HepG2 (cell line): ENCODE measurements around the gene NME7. TPM values are rescaled to one million over a fixed set of nuclear protein-coding genes. Genes with fewer than 3 reads are reported as not detected.
A peak's percentile ranks its signal among the peaks of the same experiment; 100 is the strongest.

ENCODE experiments used
- AHR ChIP-seq: IDR thresholded peaks from 2 replicates; pipeline ENCODE4 v1.6.1; 2018; ENCODE audit warnings: missing genetic modification reagents, missing compliant biosample characterization
- BRF2 ChIP-seq: sonication (generic); formaldehyde crosslinking; IDR thresholded peaks from 2 replicates; pipeline ENCODE4 v1.8.1; 2022; ENCODE audit warnings: mild to moderate bottlenecking, missing genetic modification reagents
- CBX5 ChIP-seq: sonication (generic); formaldehyde crosslinking; IDR thresholded peaks from 2 replicates; pipeline ENCODE4 v1.4.0; 2020; ENCODE audit warnings: missing genetic modification reagents, borderline replicate concordance
- CHCHD3 ChIP-seq: sonication (generic); formaldehyde crosslinking; IDR thresholded peaks from 2 replicates; pipeline ENCODE4 v1.8.0; 2022; ENCODE audit warnings: mild to moderate bottlenecking, missing genetic modification reagents, moderate library complexity
- CHD4 ChIP-seq: fragments of 200-600 bp; sonication (generic); IDR thresholded peaks from 2 replicates; pipeline ENCODE4 v1.7.0; 2017; ENCODE audit warnings: mild to moderate bottlenecking, low read length, borderline replicate concordance
- E2F5 ChIP-seq: sonication (generic); formaldehyde crosslinking; conservative IDR thresholded peaks from 2 replicates; pipeline ENCODE4 v1.4.0; 2020; ENCODE audit warnings: missing genetic modification reagents
- FUBP1 ChIP-seq: sonication (generic); formaldehyde crosslinking; IDR thresholded peaks from 2 replicates; pipeline ENCODE4 v1.5.1; 2020; ENCODE audit warnings: missing genetic modification reagents, mild to moderate bottlenecking, borderline replicate concordance
- GTF3A ChIP-seq: sonication (generic); formaldehyde crosslinking; conservative IDR thresholded peaks from 2 replicates; pipeline ENCODE4 v1.4.0; 2020; ENCODE audit warnings: mild to moderate bottlenecking, missing genetic modification reagents
- HMG20B ChIP-seq: conservative IDR thresholded peaks from 2 replicates; pipeline ENCODE4 v1.6.1; 2016; ENCODE audit warnings: missing genetic modification reagents, missing compliant biosample characterization
- KLF11 ChIP-seq: IDR thresholded peaks from 2 replicates; pipeline ENCODE4 v1.6.1; 2016; ENCODE audit warnings: missing compliant biosample characterization
- MIER3 ChIP-seq: IDR thresholded peaks from 2 replicates; pipeline ENCODE4 v1.6.1; 2016; ENCODE audit warnings: missing compliant biosample characterization, borderline replicate concordance
- RARG ChIP-seq: sonication (generic); formaldehyde crosslinking; IDR thresholded peaks from 2 replicates; pipeline ENCODE4 v1.4.0; 2020; ENCODE audit warnings: low read depth, mild to moderate bottlenecking, missing genetic modification reagents
- REL ChIP-seq: sonication (generic); formaldehyde crosslinking; conservative IDR thresholded peaks from 2 replicates; pipeline ENCODE4 v1.8.0; 2022; ENCODE audit warnings: mild to moderate bottlenecking, missing genetic modification reagents, moderate library complexity
- SAFB2 ChIP-seq: sonication (generic); formaldehyde crosslinking; IDR thresholded peaks from 2 replicates; pipeline ENCODE4 v1.5.1; 2020; ENCODE audit warnings: missing genetic modification reagents, low read depth, mild to moderate bottlenecking, borderline replicate concordance
- SP140L ChIP-seq: sonication (generic); formaldehyde crosslinking; IDR thresholded peaks from 2 replicates; pipeline ENCODE4 v1.4.0; 2020; ENCODE audit warnings: missing genetic modification reagents, borderline replicate concordance
- TEAD2 ChIP-seq: sonication (generic); formaldehyde crosslinking; IDR thresholded peaks from 2 replicates; pipeline ENCODE4 v1.9.0; 2021; ENCODE audit warnings: missing genetic modification reagents
- TERF1 ChIP-seq: sonication (generic); formaldehyde crosslinking; IDR thresholded peaks from 2 replicates; pipeline ENCODE4 v1.8.0; 2022; ENCODE audit warnings: mild to moderate bottlenecking, missing genetic modification reagents, moderate library complexity
- ZFX ChIP-seq: sonication (generic); formaldehyde crosslinking; IDR thresholded peaks from 2 replicates; pipeline ENCODE4 v1.4.0; 2020; ENCODE audit warnings: mild to moderate bottlenecking, low read depth, missing genetic modification reagents, moderate library complexity
- ZNF343 ChIP-seq: sonication (generic); formaldehyde crosslinking; IDR thresholded peaks from 2 replicates; pipeline ENCODE4 v1.4.0; 2020; ENCODE audit warnings: mild to moderate bottlenecking, missing genetic modification reagents
- ZNF546 ChIP-seq: sonication (generic); formaldehyde crosslinking; conservative IDR thresholded peaks from 2 replicates; pipeline ENCODE4 v1.8.1; 2023; ENCODE audit warnings: mild to moderate bottlenecking, missing genetic modification reagents
- ZNF737 ChIP-seq: sonication (generic); formaldehyde crosslinking; IDR thresholded peaks from 2 replicates; pipeline ENCODE4 v1.5.0; 2020; ENCODE audit warnings: missing genetic modification reagents, mild to moderate bottlenecking, borderline replicate concordance
- ZNF776 ChIP-seq: sonication (generic); formaldehyde crosslinking; IDR thresholded peaks from 2 replicates; pipeline ENCODE4 v1.4.0; 2020; ENCODE audit warnings: mild to moderate bottlenecking, missing genetic modification reagents
- ZNF790 ChIP-seq: sonication (generic); formaldehyde crosslinking; IDR thresholded peaks from 2 replicates; pipeline ENCODE4 v1.8.0; 2022; ENCODE audit warnings: missing genetic modification reagents, mild to moderate bottlenecking, borderline replicate concordance
- ZNF878 ChIP-seq: sonication (generic); formaldehyde crosslinking; IDR thresholded peaks from 2 replicates; pipeline ENCODE4 v1.8.1; 2023; ENCODE audit warnings: mild to moderate bottlenecking, missing genetic modification reagents, moderate library complexity
- ZUFSP ChIP-seq: sonication (generic); formaldehyde crosslinking; IDR thresholded peaks from 2 replicates; pipeline ENCODE4 v1.9.0; 2021; ENCODE audit warnings: missing genetic modification reagents, mild to moderate bottlenecking, borderline replicate concordance
- polyA plus RNA-seq, 8 experiments: library from polyadenylated mRNA; depleted of rRNA in 3 of 8; stranded (reverse) in 7 of 8; unstranded in 1 of 8; fragments of >200 nt; fragmentation: Illumina TruSeq in 4 of 8; extraction: Trizol in 4 of 8; gene quantifications; 2 replicates each; pipeline versions ENCODE4 v1.2.1 to v1.2.3, GENCODE V29; 2011 to 2016; ENCODE audit warnings: low read depth in 4 of 8, missing spikeins in 1 of 8, mixed read lengths in 1 of 8; ENCODE audit not compliant: insufficient read depth in 1 of 8
- total RNA-seq, 5 experiments: library from RNA; depleted of rRNA; stranded (reverse); fragments of >200 nt; fragmentation: Illumina TruSeq; extraction: Trizol; gene quantifications; 2 replicates each; pipeline ENCODE4 v1.2.3, GENCODE V29; 2016; ENCODE audit warnings: low read depth in 1 of 5

NME7 gene
- total and polyA plus RNA-seq, 2 of the 13 experiments (the other 11 are each of a cell fraction or from before 2014, with no cell fraction given): 9.4 to 22.5 TPM

- no peak for TF ChIP-seq FUBP1
- no peak for TF ChIP-seq AHR
- TF ChIP-seq SP140L: no peak
- no peak for TF ChIP-seq GTF3A (CRISPR knock-in tag)
- TF ChIP-seq TEAD2 (CRISPR knock-in tag): no peak
- no peak for TF ChIP-seq TERF1 (CRISPR knock-in tag)
- no peak for TF ChIP-seq ZNF790 (CRISPR knock-in tag)
- no peak for TF ChIP-seq E2F5 (CRISPR knock-in tag)
- no peak for TF ChIP-seq ZUFSP (CRISPR knock-in tag)
- no peak for TF ChIP-seq ZNF737 (CRISPR knock-in tag)
- TF ChIP-seq ZFX (CRISPR knock-in tag): no peak
- TF ChIP-seq SAFB2 (CRISPR knock-in tag): no peak
- peak; percentile 62; the same call in 1 of the 2 replicates for TF ChIP-seq MIER3 (CRISPR knock-in tag)
- TF ChIP-seq REL (CRISPR knock-in tag): no peak
- no peak for TF ChIP-seq KLF11 (CRISPR knock-in tag)
- TF ChIP-seq ZNF776 (CRISPR knock-in tag): no peak
- TF ChIP-seq RARG (CRISPR knock-in tag): no peak
- no peak for TF ChIP-seq ZNF343 (CRISPR knock-in tag)
- 0 out of 2 replicates have a peak, but pooled peaks have one; percentile 57 for TF ChIP-seq CBX5
- TF ChIP-seq ZNF878 (CRISPR knock-in tag): no peak
- no peak for TF ChIP-seq BRF2 (CRISPR knock-in tag)
- TF ChIP-seq CHD4: peak; percentile 57; the same call in 1 of the 2 replicates
- TF ChIP-seq CHCHD3 (CRISPR knock-in tag): no peak
- TF ChIP-seq HMG20B (CRISPR knock-in tag): peak; percentile 61; the same call in 1 of the 2 replicates
- no peak for TF ChIP-seq ZNF546 (CRISPR knock-in tag)
Measured at GRCh38 chr1:169109561-169110134, 257.9 kb downstream of the NME7 start (continued).
